Coronary artery (tissue), 2 donors: ENCODE measurements around the gene CDC42EP2.

ENCODE experiments used
- DNase-seq: peaks from one replicate; pipeline ENCODE4 v3.0.0-alpha.2; 2017; ENCODE audit warnings: low spot score
- H3K27ac ChIP-seq, 2 donors: fragments of 200-600 bp; sonication (generic); one replicate each; pipeline ENCODE4 v1.5.1; 2016 to 2019
- H3K4me3 ChIP-seq: fragments of 200-600 bp; sonication (generic); 2 replicates; pipeline ENCODE4 v1.5.1; 2016; ENCODE audit warnings: mild to moderate bottlenecking, moderate library complexity
- CTCF ChIP-seq: fragments of 200-600 bp; sonication (generic); IDR thresholded peaks from one replicate; pipeline ENCODE4 v1.5.1; 2019; ENCODE audit warnings: antibody characterized with exemption

The CDC42EP2 gene

GRCh38 chr11:65290448-65291165, 24.1 kb upstream of the CDC42EP2 start:
- peak; percentile 92 for DNase-seq
- Histone ChIP-seq H3K4me3 (peak overlapping the region; percentile 3), H3K27ac (peak overlapping the region; percentile 12 to 78)
- no peak for TF ChIP-seq CTCF

- Histone ChIP-seq H3K27ac (peak overlapping the region; percentile 12 to 78), H3K4me3 (peak overlapping the region; percentile 3)
- no peak for DNase-seq
- TF ChIP-seq CTCF, result no peak
Measured at GRCh38 chr11:65291613-65292012, 23.1 kb upstream of the CDC42EP2 start.

- TF ChIP-seq CTCF, result no peak
- no peak for DNase-seq
- Histone ChIP-seq H3K27ac (peak overlapping the region in 1 of 2 donors; percentile 78), H3K4me3 (no peak overlapping the region)
Measured at GRCh38 chr11:65292890-65293289, 21.8 kb upstream of the CDC42EP2 start.

- peak overlapping the region in 1 of 2 donors; percentile 3 for H3K27ac ChIP-seq
- TF ChIP-seq CTCF, result no peak
- H3K4me3 ChIP-seq, result no peak overlapping the region
- no peak for DNase-seq
Measured at GRCh38 chr11:65293909-65294381, 20.7 kb upstream of the CDC42EP2 start.

GRCh38 chr11:65295001-65295400, 19.7 kb upstream of the CDC42EP2 start:
- TF ChIP-seq CTCF, result no peak
- Histone ChIP-seq H3K4me3 (no peak overlapping the region), H3K27ac (no peak overlapping the region)
- DNase-seq, result no peak

GRCh38 chr11:65295571-65296341, 18.9 kb upstream of the CDC42EP2 start:
- no peak for DNase-seq
- Histone ChIP-seq H3K4me3 (no peak overlapping the region), H3K27ac (peak overlapping the region; percentile 26 to 59)
- no peak for TF ChIP-seq CTCF
